A549 (cell line): ENCODE results near the gene JAML. TPM values are rescaled to one million over a fixed set of nuclear protein-coding genes. Genes with fewer than 3 reads are reported as not detected.

Source experiments
- ATAC-seq, 2 experiments: fragments of 200-7000 bp in 1 of 2; fragments of >200 bp in 1 of 2; cut with Nextera tagmentation in 1 of 2; cut with Tn5 transposase in 1 of 2; 3 replicates each; pipeline versions ENCODE4 v1.8.0 to v1.9.1; 2018 to 2020; ENCODE audit warnings: mild to moderate bottlenecking in 1 of 2, moderate library complexity in 1 of 2
- CTCF ChIA-PET: fragments of 300-600 bp; sonication (Branson Sonifier 250); formaldehyde crosslinking; extraction: SDS; loops from one replicate; lab custom pipeline; 2021; ENCODE audit warnings: antibody characterized with exemption, inconsistent platforms; lab: Yijun Ruan, JAX
- POLR2A ChIA-PET: fragments of 350-600 bp; formaldehyde crosslinking; extraction: SDS; loops from one replicate; lab custom pipeline; 2021; ENCODE audit warnings: antibody characterized with exemption, inconsistent platforms; lab: Yijun Ruan, JAX
- DNase-seq, 2 experiments: peaks; one replicate each; pipeline versions ENCODE4 v3.0.0 to v3.0.0-alpha.2; 2011 to 2016; ENCODE audit warnings: low read depth in 1 of 2, low spot score in 1 of 2
- FAIRE-seq: peaks from 2 replicates; lab custom pipeline; 2011; peaks lifted over from hg19 to GRCh38; lab: Jason Lieb, UNC
- H3K27ac ChIP-seq, 2 experiments: fragments of >200 bp; sonication (Bioruptor Twin); formaldehyde crosslinking; 3 replicates each; pipeline ENCODE4 v1.5.1; 2016 to 2017
- H3K4me1 ChIP-seq: fragments of >200 bp; sonication (Bioruptor Twin); formaldehyde crosslinking; 3 replicates; pipeline ENCODE4 v1.6.1; 2016
- H3K4me2 ChIP-seq: fragments of >200 bp; sonication (Bioruptor Twin); formaldehyde crosslinking; 3 replicates; pipeline ENCODE4 v1.6.1; 2016
- H3K4me3 ChIP-seq: fragments of >200 bp; sonication (Bioruptor Twin); formaldehyde crosslinking; 3 replicates; pipeline ENCODE4 v1.5.1; 2016
- H3K9me3 ChIP-seq: fragments of >200 bp; sonication (Bioruptor Twin); formaldehyde crosslinking; 3 replicates; pipeline ENCODE4 v1.6.1; 2016
- CHD2 ChIP-seq: fragments of 150-350 bp; IDR thresholded peaks from 2 replicates; pipeline ENCODE4 v1.6.1; 2014; ENCODE audit warnings: low read length; ENCODE audit not compliant: partially characterized antibody
- CHD4 ChIP-seq: fragments of 200-600 bp; sonication (generic); IDR thresholded peaks from 2 replicates; pipeline ENCODE4 v1.6.1; 2016; ENCODE audit warnings: antibody characterized with exemption, mild to moderate bottlenecking, borderline replicate concordance
- EHMT2 ChIP-seq: fragments of 200-600 bp; sonication (generic); IDR thresholded peaks from 2 replicates; pipeline ENCODE4 v1.6.1; 2016; ENCODE audit warnings: antibody characterized with exemption, low read depth, mild to moderate bottlenecking, moderate library complexity
- ESRRA ChIP-seq: fragments of 150-350 bp; IDR thresholded peaks from 2 replicates; pipeline ENCODE4 v1.6.1; 2014; ENCODE audit warnings: mild to moderate bottlenecking, low read length, borderline replicate concordance
- FOXS1 ChIP-seq: fragments of 250-450 bp; sonication (Bioruptor Pico); IDR thresholded peaks from 2 replicates; pipeline ENCODE4 v1.5.0; 2020; ENCODE audit warnings: mild to moderate bottlenecking, moderate library complexity
- GATA3 ChIP-seq: IDR thresholded peaks from 2 replicates; pipeline ENCODE4 v1.6.1; 2012; ENCODE audit warnings: borderline replicate concordance
- HDAC2 ChIP-seq: fragments of 200-600 bp; sonication (generic); IDR thresholded peaks from 2 replicates; pipeline ENCODE4 v1.6.1; 2016
- HOXA7 ChIP-seq: fragments of 250-450 bp; sonication (Bioruptor Pico); IDR thresholded peaks from 2 replicates; pipeline ENCODE4 v1.5.0; 2020; ENCODE audit warnings: mild to moderate bottlenecking, moderate library complexity
- HOXB13 ChIP-seq: fragments of 250-450 bp; sonication (Bioruptor Pico); IDR thresholded peaks from 2 replicates; pipeline ENCODE4 v1.5.0; 2020; ENCODE audit warnings: low read depth, mild to moderate bottlenecking, moderate library complexity
- HOXB5 ChIP-seq: fragments of 250-450 bp; sonication (Bioruptor Pico); IDR thresholded peaks from 2 replicates; pipeline ENCODE4 v1.5.0; 2020; ENCODE audit warnings: mild to moderate bottlenecking, moderate library complexity
- JUN ChIP-seq, 2 experiments: fragments of >200 bp; sonication (Bioruptor Twin); formaldehyde crosslinking; IDR thresholded peaks; 2 replicates in 1 of 2; 3 replicates in 1 of 2; pipeline ENCODE4 v1.6.1; 2016 to 2017
- JUNB ChIP-seq: fragments of >200 bp; sonication (Bioruptor Twin); formaldehyde crosslinking; IDR thresholded peaks from 2 replicates; pipeline ENCODE4 v1.6.1; 2016
- KDM1A ChIP-seq: fragments of 200-600 bp; sonication (generic); IDR thresholded peaks from 2 replicates; pipeline ENCODE4 v1.6.1; 2016; ENCODE audit warnings: low read depth, mild to moderate bottlenecking
- MYC ChIP-seq: IDR thresholded peaks from 2 replicates; pipeline ENCODE4 v1.6.1; 2012; ENCODE audit warnings: mild to moderate bottlenecking, inconsistent platforms, low read length, improper control_type of control experiment, borderline replicate concordance
- NR3C1 ChIP-seq: fragments of >200 bp; sonication (Bioruptor Twin); formaldehyde crosslinking; IDR thresholded peaks from 3 replicates; pipeline ENCODE4 v1.6.1; 2017
- POLR2A ChIP-seq: IDR thresholded peaks from 2 replicates; pipeline ENCODE4 v1.6.1; 2012; ENCODE audit warnings: mild to moderate bottlenecking, low read length
- POLR2AphosphoS2 ChIP-seq: conservative IDR thresholded peaks from 2 replicates; pipeline ENCODE4 v1.6.1; 2012; ENCODE audit warnings: low read length, improper control_type of control experiment, inconsistent platforms
- RCOR1 ChIP-seq: fragments of 150-350 bp; IDR thresholded peaks from 2 replicates; pipeline ENCODE4 v1.6.1; 2014; ENCODE audit warnings: antibody characterized with exemption, low read length, low read depth
- SMC3 ChIP-seq: fragments of >200 bp; sonication (Bioruptor Twin); formaldehyde crosslinking; IDR thresholded peaks from 3 replicates; pipeline ENCODE4 v1.6.1; 2018; ENCODE audit warnings: inconsistent platforms
- TFCP2L1 ChIP-seq: fragments of 250-450 bp; sonication (Bioruptor Pico); IDR thresholded peaks from 2 replicates; pipeline ENCODE4 v1.5.0; 2021; ENCODE audit warnings: mild to moderate bottlenecking
- ZC3H11A ChIP-seq: fragments of 450-650 bp; IDR thresholded peaks from 2 replicates; pipeline ENCODE4 v1.6.1; 2014; ENCODE audit warnings: antibody characterized with exemption, mild to moderate bottlenecking
- ZFP36 ChIP-seq: fragments of 450-650 bp; IDR thresholded peaks from 2 replicates; pipeline ENCODE4 v1.6.1; 2014; ENCODE audit warnings: borderline replicate concordance; ENCODE audit not compliant: partially characterized antibody
- ZNF302 ChIP-seq: fragments of 250-450 bp; sonication (Bioruptor Pico); IDR thresholded peaks from 2 replicates; pipeline ENCODE4 v1.9.0; 2021; ENCODE audit warnings: inconsistent platforms, mild to moderate bottlenecking, moderate library complexity
- WGBS: methylation state at CpG from one replicate; pipeline ENCODE4 v1.1.6; 2017; ENCODE audit errors: missing lambda C conversion rate; 5-methylcytosine and 5-hydroxymethylcytosine counted together
- polyA plus RNA-seq, 4 experiments: library from polyadenylated mRNA; depleted of rRNA in 3 of 4; stranded (reverse); fragments of >200 nt; fragmentation: RNase III in 1 of 4; extraction: RNeasy Plus Mini Kit Qiagen cat#74134 plus additional on column Dnase treatment in 1 of 4; gene quantifications; 2 replicates in 3 of 4; 3 replicates in 1 of 4; pipeline ENCODE4 v1.2.3, GENCODE V29; 2011 to 2017
- TF ChIP-seq, protein P1 (sequence below): fragments of 150-350 bp; IDR thresholded peaks from 2 replicates; pipeline ENCODE4 v1.6.1; 2014; ENCODE audit warnings: low read depth, mild to moderate bottlenecking, low read length
- TF ChIP-seq, protein P2 (sequence below): fragments of >200 bp; sonication (Bioruptor Twin); formaldehyde crosslinking; IDR thresholded peaks from 2 replicates; pipeline ENCODE4 v1.6.1; 2016
- TF ChIP-seq, protein P3 (sequence below): IDR thresholded peaks from 2 replicates; pipeline ENCODE4 v1.6.1; 2012; ENCODE audit warnings: low read depth, borderline replicate concordance
- TF ChIP-seq, protein P4 (sequence below): IDR thresholded peaks from 2 replicates; pipeline ENCODE4 v1.6.1; 2012
- TF ChIP-seq, protein P5 (sequence below): IDR thresholded peaks from 2 replicates; pipeline ENCODE4 v1.6.1; 2012

The JAML gene
- polyA plus RNA-seq, 2 of the 4 experiments (the other 2 are of a cell fraction), result not detected

DNA sequence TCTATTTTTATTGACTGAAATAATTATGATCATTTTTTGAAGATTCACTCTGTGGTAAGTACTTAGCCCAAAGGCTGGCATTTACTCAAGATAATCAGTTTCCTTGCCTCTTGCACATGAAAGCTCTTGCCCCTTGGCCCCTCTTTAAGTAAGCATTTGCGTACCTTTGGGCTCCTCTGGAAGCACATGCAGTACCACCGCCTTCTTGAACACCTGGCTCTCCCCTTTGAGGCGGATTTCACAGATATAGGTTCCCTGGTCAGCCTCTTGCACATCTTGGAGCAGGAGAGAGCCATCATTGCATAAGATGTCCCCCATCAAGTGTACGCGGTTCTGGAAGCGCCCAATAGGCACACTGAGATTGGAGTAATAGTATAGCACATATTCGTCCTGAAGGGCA is 14.5 kb downstream of the JAML start:
- ATAC-seq (no peak), DNase-seq (no peak), FAIRE-seq (no peak)
- no peaks in the 10 kb centered on the region for H3K4me1 ChIP-seq
- TF ChIP-seq MYC (no peak), SMC3 (no peak), JUNB (no peak), KDM1A (no peak), HOXA7 (CRISPR knock-in tag) (no peak), POLR2A (no peak), EHMT2 (no peak), CHD4 (no peak), RCOR1 (no peak)
- TF ChIP-seq, protein P1, sequence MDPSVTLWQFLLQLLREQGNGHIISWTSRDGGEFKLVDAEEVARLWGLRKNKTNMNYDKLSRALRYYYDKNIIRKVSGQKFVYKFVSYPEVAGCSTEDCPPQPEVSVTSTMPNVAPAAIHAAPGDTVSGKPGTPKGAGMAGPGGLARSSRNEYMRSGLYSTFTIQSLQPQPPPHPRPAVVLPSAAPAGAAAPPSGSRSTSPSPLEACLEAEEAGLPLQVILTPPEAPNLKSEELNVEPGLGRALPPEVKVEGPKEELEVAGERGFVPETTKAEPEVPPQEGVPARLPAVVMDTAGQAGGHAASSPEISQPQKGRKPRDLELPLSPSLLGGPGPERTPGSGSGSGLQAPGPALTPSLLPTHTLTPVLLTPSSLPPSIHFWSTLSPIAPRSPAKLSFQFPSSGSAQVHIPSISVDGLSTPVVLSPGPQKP, result no peak
- TF ChIP-seq, protein P2, sequence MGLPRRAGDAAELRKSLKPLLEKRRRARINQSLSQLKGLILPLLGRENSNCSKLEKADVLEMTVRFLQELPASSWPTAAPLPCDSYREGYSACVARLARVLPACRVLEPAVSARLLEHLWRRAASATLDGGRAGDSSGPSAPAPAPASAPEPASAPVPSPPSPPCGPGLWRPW, result no peak
- no peak overlapping the region for H3K27ac ChIP-seq
- WGBS, result 49% methylated on average over 7 of the region's 7 CpGs
- no peak overlapping the region for H3K4me3 ChIP-seq
- no peaks in the 10 kb centered on the region for H3K9me3 ChIP-seq
- POLR2A ChIA-PET, result no interaction called here
- H3K4me2 ChIP-seq, result no peak overlapping the region
- CTCF ChIA-PET, result no interaction called here

DNA sequence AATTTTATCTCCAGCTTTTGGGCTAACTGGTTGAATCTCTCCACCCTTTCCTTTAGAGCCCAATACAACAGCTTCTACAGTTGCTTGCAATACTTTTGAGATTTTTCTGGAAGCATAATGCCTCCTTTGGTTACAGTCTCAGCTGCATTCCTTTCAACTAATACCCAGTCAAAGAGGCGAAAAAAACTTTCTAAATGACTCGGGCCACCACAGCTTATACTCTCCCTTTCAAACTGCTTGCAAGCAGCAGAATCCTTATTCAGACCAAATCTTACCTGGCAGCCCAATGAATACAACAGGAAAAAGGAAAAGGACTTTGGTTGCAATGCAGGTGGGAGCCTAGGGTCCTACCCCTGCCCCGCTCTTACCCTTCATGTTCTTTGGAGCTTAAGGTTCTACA is 15.8 kb downstream of the JAML start:
- WGBS, result 41% methylated on average over 3 of the region's 3 CpGs
- Histone ChIP-seq H3K9me3 (no peaks in the 10 kb centered on the region), H3K4me2 (no peak overlapping the region), H3K27ac (no peak overlapping the region), H3K4me3 (no peak overlapping the region), H3K4me1 (no peaks in the 10 kb centered on the region)
- ATAC-seq (no peak), FAIRE-seq (no peak), DNase-seq (no peak)
- TF ChIP-seq POLR2AphosphoS2, result no peak
- TF ChIP-seq FOXS1 (CRISPR knock-in tag), result no peak
- no peak for TF ChIP-seq HOXB5 (CRISPR knock-in tag)
- TF ChIP-seq SMC3, result no peak
- no peak for TF ChIP-seq JUNB
- TF ChIP-seq CHD2, result no peak
- TF ChIP-seq GATA3, result no peak
- TF ChIP-seq, protein P3, sequence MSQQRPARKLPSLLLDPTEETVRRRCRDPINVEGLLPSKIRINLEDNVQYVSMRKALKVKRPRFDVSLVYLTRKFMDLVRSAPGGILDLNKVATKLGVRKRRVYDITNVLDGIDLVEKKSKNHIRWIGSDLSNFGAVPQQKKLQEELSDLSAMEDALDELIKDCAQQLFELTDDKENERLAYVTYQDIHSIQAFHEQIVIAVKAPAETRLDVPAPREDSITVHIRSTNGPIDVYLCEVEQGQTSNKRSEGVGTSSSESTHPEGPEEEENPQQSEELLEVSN, result no peak
- TF ChIP-seq ESRRA, result no peak
- no peak for TF ChIP-seq JUN (IDR thresholded peaks at IDR 0.05)
- TF ChIP-seq, protein P4, sequence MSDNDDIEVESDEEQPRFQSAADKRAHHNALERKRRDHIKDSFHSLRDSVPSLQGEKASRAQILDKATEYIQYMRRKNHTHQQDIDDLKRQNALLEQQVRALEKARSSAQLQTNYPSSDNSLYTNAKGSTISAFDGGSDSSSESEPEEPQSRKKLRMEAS, result no peak
- TF ChIP-seq, protein P5, sequence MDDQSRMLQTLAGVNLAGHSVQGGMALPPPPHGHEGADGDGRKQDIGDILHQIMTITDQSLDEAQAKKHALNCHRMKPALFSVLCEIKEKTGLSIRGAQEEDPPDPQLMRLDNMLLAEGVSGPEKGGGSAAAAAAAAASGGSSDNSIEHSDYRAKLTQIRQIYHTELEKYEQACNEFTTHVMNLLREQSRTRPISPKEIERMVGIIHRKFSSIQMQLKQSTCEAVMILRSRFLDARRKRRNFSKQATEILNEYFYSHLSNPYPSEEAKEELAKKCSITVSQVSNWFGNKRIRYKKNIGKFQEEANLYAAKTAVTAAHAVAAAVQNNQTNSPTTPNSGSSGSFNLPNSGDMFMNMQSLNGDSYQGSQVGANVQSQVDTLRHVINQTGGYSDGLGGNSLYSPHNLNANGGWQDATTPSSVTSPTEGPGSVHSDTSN, result no peak
- no peak for TF ChIP-seq NR3C1
- TF ChIP-seq HDAC2, result no peak
- CTCF ChIA-PET, result interaction anchor here (0.9 to 1.0 kb wide), 2 partner anchors 11 to 38 kb away, joined by 3 to 5 read pairs; no protein-coding TSS in a partner anchor
- POLR2A ChIA-PET, result no interaction called here

DNA sequence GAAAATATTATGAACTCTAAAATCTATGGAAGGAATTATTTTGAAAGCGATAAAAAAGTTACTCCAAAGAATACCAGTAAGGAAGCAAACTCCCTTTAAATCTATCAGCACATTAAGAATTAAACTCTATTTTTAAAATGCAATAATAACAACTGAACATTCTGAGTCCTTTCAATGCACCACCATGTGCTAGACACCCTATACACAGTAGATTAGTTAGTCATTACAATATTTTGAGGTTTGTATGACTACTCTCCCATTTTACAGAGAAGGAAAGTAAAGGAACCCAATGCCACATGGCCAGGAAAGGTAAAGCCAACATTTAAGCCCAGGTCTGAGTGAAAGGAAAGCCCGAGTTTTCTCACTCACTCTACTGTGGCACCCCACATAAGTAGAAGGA is 17.7 kb downstream of the JAML start:
- WGBS, result 25% methylated on average over 2 of the region's 2 CpGs
- Histone ChIP-seq H3K27ac (no peak overlapping the region), H3K9me3 (no peaks in the 10 kb centered on the region), H3K4me2 (no peak overlapping the region), H3K4me1 (no peaks in the 10 kb centered on the region), H3K4me3 (no peak overlapping the region)
- ATAC-seq, result no peak
- CTCF ChIA-PET, result interaction anchor here (1.1 kb wide), 1 partner anchor 9 kb away, joined by 9 read pairs; no protein-coding TSS in a partner anchor
- DNase-seq, result no peak
- POLR2A ChIA-PET, result no interaction called here
- FAIRE-seq, result no peak
- TF ChIP-seq TFCP2L1 (CRISPR knock-in tag) (no peak), RCOR1 (no peak), HOXB13 (CRISPR knock-in tag) (no peak), MYC (no peak), EHMT2 (no peak), ZC3H11A (no peak), ZNF302 (CRISPR knock-in tag) (no peak), CHD4 (no peak), ZFP36 (no peak), CHD2 (no peak)
- TF ChIP-seq, protein P5, result no peak
- TF ChIP-seq, protein P4, result no peak
